D341Med (cell line): ENCODE measurements around the gene AREG.

Experiments used
- DNase-seq: peaks from one replicate; pipeline ENCODE4 v3.0.0; 2012; ENCODE audit warnings: low spot score

The AREG gene

DNA sequence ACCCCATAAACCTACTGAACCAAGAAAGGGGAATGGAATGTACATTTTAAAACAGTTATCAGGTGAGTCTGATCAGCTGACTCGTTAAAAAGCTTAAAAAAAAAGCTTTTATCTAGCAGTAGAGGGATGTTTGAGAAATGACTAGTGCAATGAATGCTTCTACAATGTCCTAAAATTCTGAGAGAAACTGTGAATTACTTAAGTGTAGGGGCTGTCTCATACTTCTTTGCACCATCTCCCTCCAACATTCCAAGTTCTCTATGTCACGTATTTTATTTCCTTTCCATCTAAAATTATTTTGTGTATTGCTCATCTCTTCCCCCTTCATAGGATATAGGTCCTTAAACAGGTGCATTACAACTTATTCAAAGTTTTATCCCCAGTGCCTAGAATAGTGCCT is 11.9 kb upstream of the AREG start:
- DNase-seq, result no peak

DNA sequence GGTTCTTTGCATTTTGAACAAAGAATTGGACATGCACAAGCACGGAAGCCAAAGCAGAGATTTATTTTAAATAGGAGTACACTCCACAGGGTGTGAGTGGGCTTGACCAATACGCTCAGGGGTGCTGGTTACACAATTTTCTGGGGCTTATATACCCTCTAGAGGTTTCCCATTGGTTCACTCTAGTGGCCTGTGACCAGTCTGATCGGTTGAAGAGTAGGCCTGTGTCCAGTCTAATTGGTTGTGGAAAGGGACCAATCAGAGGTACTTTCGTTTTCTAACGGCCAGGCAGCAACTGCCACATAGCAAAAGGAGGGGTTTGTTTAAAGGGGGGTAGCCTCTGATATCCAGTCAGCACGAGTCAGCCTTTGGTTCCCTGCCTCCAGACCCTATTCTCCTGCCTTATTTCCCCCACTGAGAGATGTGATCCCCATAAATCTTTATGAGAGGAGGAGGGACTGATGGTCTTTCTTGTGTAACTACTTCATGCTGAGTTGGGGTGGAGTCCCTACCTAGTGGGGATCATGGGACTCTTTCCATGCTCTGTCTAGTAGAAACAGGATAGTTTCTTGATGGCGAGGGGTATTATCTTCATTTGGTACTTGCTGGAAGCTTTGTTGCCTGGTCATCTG is 11.3 kb upstream of the AREG start:
- DNase-seq, result no peak

GRCh38 chr4:74435296-74435695 is 9.6 kb upstream of the AREG start:
- no peak for DNase-seq

DNA sequence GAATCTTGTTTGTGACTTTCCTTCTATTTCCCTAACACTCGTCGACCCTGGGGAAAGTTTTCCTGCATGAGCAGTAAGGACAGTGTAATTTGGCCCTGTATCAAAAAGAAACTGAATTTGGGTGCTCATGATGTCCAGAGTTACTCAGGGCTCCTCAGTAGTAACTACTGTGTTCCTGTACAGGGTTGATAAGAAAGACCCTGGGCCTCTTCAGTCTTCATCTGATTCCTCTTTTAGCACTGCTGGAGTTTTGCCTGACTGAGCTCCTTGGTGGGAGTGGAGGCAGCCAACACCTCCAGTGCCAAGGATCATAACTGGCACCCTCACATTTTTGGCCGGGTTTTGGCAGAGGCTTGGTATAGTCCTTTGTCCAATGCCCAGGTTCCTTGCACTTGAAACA is 7.1 kb upstream of the AREG start:
- DNase-seq, result no peak

- no peak for DNase-seq
These were observed 6.3 kb upstream of the AREG start for GRCh38 chr4:74438661-74439060.

GRCh38 chr4:74439952-74440351 is 5.0 kb upstream of the AREG start:
- DNase-seq, result no peak

- DNase-seq, result no peak
These were observed 4.6 kb upstream of the AREG start for GRCh38 chr4:74440356-74440755.

DNA sequence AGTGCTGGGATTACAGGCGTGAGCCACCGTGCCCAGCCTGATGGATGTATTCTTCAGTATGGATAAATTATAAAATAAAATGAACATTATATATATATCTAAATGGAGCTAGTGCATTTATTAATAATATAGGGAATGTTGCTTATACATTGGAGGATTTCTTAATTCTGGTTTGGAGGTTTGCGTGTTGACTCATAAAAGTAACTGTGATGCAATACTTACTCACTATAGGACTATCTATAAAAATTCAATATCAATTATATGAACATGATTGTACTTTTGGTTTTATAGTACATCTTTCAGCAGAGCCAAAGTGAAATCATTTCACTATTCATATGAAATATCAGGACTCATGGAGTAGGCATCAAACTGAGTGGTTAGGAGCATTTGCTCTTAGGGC is 3.2 kb upstream of the AREG start:
- no peak for DNase-seq

DNA sequence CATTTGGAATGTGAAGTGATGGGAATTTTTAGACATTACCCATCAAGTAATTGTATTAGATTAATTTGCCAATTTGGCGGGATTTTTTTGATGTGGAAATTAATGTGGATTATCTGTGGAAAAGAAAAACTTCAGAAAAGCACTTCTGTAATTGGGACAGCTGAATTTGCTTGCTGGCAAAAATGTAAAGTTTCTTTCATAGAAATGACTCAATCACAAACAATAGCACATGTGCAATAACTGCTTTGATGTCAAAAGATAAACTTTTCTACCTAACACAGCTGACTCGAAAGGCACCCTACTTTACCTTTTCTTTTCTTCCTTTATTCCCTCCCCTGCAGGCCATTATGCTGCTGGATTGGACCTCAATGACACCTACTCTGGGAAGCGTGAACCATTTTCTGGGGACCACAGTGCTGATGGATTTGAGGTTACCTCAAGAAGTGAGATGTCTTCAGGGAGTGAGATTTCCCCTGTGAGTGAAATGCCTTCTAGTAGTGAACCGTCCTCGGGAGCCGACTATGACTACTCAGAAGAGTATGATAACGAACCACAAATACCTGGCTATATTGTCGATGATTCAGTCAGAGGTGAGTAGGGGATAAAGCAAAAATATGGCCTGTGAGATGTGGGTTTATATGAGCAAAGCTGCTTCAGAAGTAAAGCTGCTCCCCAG is 1.4 kb downstream of the AREG start:
- no peak for DNase-seq

- DNase-seq, result no peak
These were observed 2.0 kb downstream of the AREG start for GRCh38 chr4:74446896-74447295.

- no peak for DNase-seq
These were observed 2.8 kb downstream of the AREG start for GRCh38 chr4:74447636-74448233.

DNA sequence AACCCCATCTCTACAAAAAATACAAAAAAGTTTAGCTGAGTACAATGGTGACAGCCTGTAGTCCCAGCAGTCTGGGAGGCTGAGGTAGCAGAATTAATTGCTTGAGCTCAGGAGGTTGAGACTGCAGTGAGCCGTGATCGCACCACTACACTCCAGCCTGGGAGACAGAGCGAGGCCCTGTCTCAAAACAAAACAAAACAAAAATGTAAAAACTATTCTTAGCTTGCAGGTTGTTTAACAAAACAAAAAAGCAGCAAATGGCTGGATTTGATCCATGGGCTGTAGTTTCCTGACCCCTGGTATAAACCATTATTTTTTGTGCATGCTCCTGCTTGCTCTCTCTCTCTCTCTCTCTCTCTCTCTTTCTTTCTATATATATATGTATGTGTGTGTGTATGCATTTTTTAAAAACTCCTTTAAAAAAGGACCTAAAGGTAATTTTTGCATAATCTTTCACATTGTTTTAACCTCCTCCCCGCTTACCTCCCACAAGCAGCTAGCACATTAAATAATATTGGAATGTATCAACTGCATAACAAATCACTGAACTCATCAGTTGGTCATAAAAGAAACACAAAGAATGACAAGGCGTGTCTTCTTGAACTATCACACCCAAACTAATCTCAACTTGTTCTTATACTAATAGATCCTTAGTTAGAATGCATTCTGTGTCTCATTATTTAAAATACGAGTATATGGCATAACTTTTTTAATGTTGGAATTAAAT is 4.8 kb downstream of the AREG start:
- DNase-seq, result no peak

DNA sequence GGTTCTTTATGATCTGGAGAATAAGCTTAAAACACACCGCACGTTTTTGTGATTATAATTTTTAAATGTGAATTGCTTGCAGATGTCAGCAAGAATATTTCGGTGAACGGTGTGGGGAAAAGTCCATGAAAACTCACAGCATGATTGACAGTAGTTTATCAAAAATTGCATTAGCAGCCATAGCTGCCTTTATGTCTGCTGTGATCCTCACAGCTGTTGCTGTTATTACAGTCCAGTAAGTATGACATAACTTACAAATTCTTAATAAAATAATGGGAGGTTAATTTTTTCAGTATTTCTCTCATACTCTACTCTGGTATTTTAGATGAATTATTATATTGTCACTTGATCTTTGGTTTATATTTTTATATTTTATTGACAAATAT is 5.4 kb downstream of the AREG start:
- DNase-seq, result no peak

GRCh38 chr4:74451214-74451661 is 6.3 kb downstream of the AREG start:
- no peak for DNase-seq

DNA sequence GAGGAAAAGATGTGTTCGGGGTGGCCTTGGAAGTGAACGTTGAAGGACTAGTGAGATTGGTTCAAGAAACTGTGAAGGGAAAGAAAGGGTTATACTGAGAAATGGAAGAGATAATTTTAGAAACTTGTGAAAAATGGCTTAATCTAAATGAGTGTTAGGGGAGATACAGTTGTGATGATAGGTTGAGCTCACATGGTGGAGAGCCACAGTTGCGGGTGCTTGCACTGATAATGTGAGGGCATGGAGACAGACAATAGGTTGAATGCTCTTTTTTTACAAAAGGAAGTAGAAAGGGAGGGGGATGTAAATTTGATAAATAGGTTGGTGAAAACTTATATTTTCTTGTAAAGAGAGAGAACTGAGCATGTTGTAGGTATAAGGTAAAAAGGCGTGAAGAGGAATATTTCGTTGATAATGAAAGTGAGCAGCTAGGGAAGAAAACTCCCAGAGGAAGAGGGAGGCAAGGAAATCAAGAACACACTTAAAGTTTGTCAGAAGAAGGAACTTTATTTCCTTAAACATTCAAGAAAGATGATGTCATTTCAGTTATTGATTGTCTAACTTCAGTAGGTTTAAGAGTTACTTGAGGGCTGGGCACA is 8.2 kb downstream of the AREG start:
- no peak for DNase-seq

- no peak for DNase-seq
These were observed 9.2 kb downstream of the AREG start for GRCh38 chr4:74453829-74454742.

DNA sequence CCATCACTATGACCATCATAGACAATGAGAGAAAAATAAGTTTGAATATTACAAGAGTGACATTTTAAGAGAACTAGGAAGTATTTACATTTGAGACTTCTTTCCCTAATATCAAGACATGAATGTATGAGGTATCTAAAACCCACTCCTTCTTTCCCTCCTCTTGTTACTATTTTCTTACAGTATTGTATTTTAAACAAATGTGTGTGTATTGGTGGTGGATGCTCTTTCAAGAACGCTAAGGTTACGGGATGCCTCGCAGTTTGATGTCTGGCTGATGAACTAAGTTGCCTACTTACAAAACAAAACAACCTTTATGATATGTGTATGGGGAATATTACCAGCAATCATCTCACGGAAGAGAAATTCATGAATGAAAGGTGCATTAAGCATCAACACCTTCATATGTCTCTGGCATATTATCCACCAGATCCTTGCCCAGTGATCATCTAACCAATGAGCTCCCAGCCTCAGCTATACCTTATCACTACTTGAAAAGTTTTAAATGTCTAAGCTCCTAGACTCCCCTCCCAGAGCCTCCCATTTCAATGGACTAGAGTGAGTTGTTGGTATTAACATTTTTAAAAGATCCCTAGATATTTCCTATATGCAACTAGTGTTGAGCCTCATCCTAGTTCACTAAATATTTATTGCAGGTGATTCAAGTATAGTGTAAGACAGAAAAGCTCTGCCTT is 10.6 kb downstream of the AREG start:
- DNase-seq, result no peak

GRCh38 chr4:74456056-74456744 is 11.3 kb downstream of the AREG start:
- DNase-seq, result no peak

GRCh38 chr4:74456849-74457395 is 12.0 kb downstream of the AREG start:
- DNase-seq, result no peak

- DNase-seq, result no peak
These were observed 15.9 kb downstream of the AREG start for GRCh38 chr4:74460833-74461232.
